ENCODE measurements around the gene HEATR1. TPM values are rescaled to one million over a fixed set of nuclear protein-coding genes. Genes with fewer than 3 reads are reported as not detected.

The HEATR1 gene, protein sequence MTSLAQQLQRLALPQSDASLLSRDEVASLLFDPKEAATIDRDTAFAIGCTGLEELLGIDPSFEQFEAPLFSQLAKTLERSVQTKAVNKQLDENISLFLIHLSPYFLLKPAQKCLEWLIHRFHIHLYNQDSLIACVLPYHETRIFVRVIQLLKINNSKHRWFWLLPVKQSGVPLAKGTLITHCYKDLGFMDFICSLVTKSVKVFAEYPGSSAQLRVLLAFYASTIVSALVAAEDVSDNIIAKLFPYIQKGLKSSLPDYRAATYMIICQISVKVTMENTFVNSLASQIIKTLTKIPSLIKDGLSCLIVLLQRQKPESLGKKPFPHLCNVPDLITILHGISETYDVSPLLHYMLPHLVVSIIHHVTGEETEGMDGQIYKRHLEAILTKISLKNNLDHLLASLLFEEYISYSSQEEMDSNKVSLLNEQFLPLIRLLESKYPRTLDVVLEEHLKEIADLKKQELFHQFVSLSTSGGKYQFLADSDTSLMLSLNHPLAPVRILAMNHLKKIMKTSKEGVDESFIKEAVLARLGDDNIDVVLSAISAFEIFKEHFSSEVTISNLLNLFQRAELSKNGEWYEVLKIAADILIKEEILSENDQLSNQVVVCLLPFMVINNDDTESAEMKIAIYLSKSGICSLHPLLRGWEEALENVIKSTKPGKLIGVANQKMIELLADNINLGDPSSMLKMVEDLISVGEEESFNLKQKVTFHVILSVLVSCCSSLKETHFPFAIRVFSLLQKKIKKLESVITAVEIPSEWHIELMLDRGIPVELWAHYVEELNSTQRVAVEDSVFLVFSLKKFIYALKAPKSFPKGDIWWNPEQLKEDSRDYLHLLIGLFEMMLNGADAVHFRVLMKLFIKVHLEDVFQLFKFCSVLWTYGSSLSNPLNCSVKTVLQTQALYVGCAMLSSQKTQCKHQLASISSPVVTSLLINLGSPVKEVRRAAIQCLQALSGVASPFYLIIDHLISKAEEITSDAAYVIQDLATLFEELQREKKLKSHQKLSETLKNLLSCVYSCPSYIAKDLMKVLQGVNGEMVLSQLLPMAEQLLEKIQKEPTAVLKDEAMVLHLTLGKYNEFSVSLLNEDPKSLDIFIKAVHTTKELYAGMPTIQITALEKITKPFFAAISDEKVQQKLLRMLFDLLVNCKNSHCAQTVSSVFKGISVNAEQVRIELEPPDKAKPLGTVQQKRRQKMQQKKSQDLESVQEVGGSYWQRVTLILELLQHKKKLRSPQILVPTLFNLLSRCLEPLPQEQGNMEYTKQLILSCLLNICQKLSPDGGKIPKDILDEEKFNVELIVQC (N-terminal part only)
- total RNA-seq (34.4 TPM), polyA plus RNA-seq (ENCODE audit: insufficient read depth, low read depth, low replicate concordance) (2.9 TPM)
- long read RNA-seq, donor 1, result 0 reads
- long read RNA-seq, donor 2, full-length matches to known transcripts, result 1 of 6 reads
- long read RNA-seq, donor 2, partial matches to known transcripts, result 5 of 6 reads
- long read RNA-seq, donor 2, other reads (novel, unspliced or antisense), result 0 of 6 reads
- long read RNA-seq, donor 3, partial matches to known transcripts, result 5 of 5 reads
- long read RNA-seq, donor 3, other reads (novel, unspliced or antisense), result 0 of 5 reads
- long read RNA-seq, donor 4, result 0 reads
- long read RNA-seq, donor 5, result 0 reads
- long read RNA-seq, donor 6, result 0 reads
- long read RNA-seq, donor 7, full-length matches to known transcripts, result 1 of 5 reads
- long read RNA-seq, donor 7, partial matches to known transcripts, result 4 of 5 reads
- long read RNA-seq, donor 7, other reads (novel, unspliced or antisense), result 0 of 5 reads
- long read RNA-seq, donor 8, full-length matches to known transcripts, result 1 of 1 reads
- long read RNA-seq, donor 8, partial matches to known transcripts, result 0 of 1 reads
- long read RNA-seq, donor 8, other reads (novel, unspliced or antisense), result 0 of 1 reads
- long read RNA-seq, donor 9, result 0 reads
- long read RNA-seq, donor 10, result 0 reads

GRCh38 chr1:236603991-236604904 is at the start of gene HEATR1:
Gene HEATR1, minus strand, starts transcription at chr1:236604516. Its CDS starts 421 bp downstream, at chr1:236604095.
- FAIRE-seq, result no peak

GRCh38 chr1:236645016-236645680 is 40.8 kb upstream of the HEATR1 start:
- intact Hi-C loops (cut with DNase I), result no loop called here
- no peaks in the 10 kb centered on the region for H3K9me3 ChIP-seq (ENCODE audit: control insufficient read depth in 2 of 3, insufficient read depth in 1 of 3, low read length in 3 of 3)
- no peaks in the 10 kb centered on the region for H3K36me3 ChIP-seq (ENCODE audit: control insufficient read depth in 2 of 3, insufficient read depth in 3 of 3, low read length in 3 of 3)
- H3K4me3 ChIP-seq (ENCODE audit: low read length in 3 of 3), result no peak overlapping the region
- FAIRE-seq, result no peak
- no peaks in the 10 kb centered on the region for H3K4me1 ChIP-seq (ENCODE audit: control insufficient read depth in 2 of 3, insufficient read depth in 2 of 3, low read depth in 1 of 3, low read length in 3 of 3)
- TF ChIP-seq, protein P1, sequence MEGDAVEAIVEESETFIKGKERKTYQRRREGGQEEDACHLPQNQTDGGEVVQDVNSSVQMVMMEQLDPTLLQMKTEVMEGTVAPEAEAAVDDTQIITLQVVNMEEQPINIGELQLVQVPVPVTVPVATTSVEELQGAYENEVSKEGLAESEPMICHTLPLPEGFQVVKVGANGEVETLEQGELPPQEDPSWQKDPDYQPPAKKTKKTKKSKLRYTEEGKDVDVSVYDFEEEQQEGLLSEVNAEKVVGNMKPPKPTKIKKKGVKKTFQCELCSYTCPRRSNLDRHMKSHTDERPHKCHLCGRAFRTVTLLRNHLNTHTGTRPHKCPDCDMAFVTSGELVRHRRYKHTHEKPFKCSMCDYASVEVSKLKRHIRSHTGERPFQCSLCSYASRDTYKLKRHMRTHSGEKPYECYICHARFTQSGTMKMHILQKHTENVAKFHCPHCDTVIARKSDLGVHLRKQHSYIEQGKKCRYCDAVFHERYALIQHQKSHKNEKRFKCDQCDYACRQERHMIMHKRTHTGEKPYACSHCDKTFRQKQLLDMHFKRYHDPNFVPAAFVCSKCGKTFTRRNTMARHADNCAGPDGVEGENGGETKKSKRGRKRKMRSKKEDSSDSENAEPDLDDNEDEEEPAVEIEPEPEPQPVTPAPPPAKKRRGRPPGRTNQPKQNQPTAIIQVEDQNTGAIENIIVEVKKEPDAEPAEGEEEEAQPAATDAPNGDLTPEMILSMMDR (IDR thresholded peaks at IDR 0.05; ENCODE audit: borderline replicate concordance, extremely low read depth, insufficient read depth), result no peak
- no peak overlapping the region for H3K27ac ChIP-seq (ENCODE audit: low read depth in 2 of 2, low read length in 2 of 2)
- no peak for DNase-seq
- H3K9ac ChIP-seq (ENCODE audit: low read length in 3 of 3), result no peak overlapping the region
- H3K27me3 ChIP-seq (ENCODE audit: control insufficient read depth, insufficient read depth, low read length), result no peaks in the 10 kb centered on the region

More at GRCh38 chr1:236603991-236604904, at the start of gene HEATR1:
- Histone ChIP-seq H3K4me3 (ENCODE audit: low read length in 3 of 3) (peak within 1 kb of the TSS; percentile 68 to 98 (median 95)), H3K27me3 (ENCODE audit: control insufficient read depth, insufficient read depth, low read length) (no peaks in the 10 kb centered on the region), H3K9ac (ENCODE audit: low read length in 3 of 3) (peak within 1 kb of the TSS; percentile 46 to 77 (median 59)), H3K4me1 (ENCODE audit: control insufficient read depth in 2 of 3, insufficient read depth in 2 of 3, low read depth in 1 of 3, low read length in 3 of 3) (peaks cover 0 to 4% (median 0%) of the 10 kb centered on the region in 3 donors), H3K36me3 (ENCODE audit: control insufficient read depth in 2 of 3, insufficient read depth in 3 of 3, low read length in 3 of 3) (peaks cover 2 to 4% (median 2%) of the 10 kb centered on the region in 3 donors), H3K27ac (ENCODE audit: low read depth in 2 of 2, low read length in 2 of 2) (peak within 1 kb of the TSS; percentile 74 to 80), H3K9me3 (ENCODE audit: control insufficient read depth in 2 of 3, insufficient read depth in 1 of 3, low read length in 3 of 3) (no peaks in the 10 kb centered on the region)
- DNase-seq, result peak; percentile 96 to 98 (median 97)
- TF ChIP-seq, protein P1 (IDR thresholded peaks at IDR 0.05; ENCODE audit: borderline replicate concordance, extremely low read depth, insufficient read depth), result no peak
- intact Hi-C loops (cut with DNase I), result no loop called here

Data from kidney (tissue), 22 donors.